KOPT-K1 (cell line): ENCODE measurements around the gene IL37.
"Not testable (repeated sequence)": the region's sequence is repeated elsewhere in the genome, so short reads cannot be mapped to it uniquely, and the experiment has no call there.

Source experiments
- H3K27ac ChIP-seq: fragments of 200-600 bp; sonication (generic); 2 replicates; pipeline ENCODE4 v1.5.1; 2016; ENCODE audit warnings: antibody characterized with exemption, mild to moderate bottlenecking, low read depth, low read length; ENCODE audit not compliant: poor library complexity, severe bottlenecking
- H3K36me3 ChIP-seq: fragments of 200-600 bp; sonication (generic); 2 replicates; pipeline ENCODE4 v1.5.1; 2017; ENCODE audit warnings: antibody characterized with exemption, mild to moderate bottlenecking, low read length, moderate library complexity; ENCODE audit not compliant: insufficient read depth
- H3K9me3 ChIP-seq: fragments of 200-600 bp; sonication (generic); 2 replicates; pipeline ENCODE4 v1.5.1; 2017; ENCODE audit warnings: antibody characterized with exemption, low read length, mild to moderate bottlenecking; ENCODE audit not compliant: insufficient read depth, poor library complexity, severe bottlenecking

The IL37 gene

GRCh38 chr2:112907001-112907949 is 3.7 kb upstream of the IL37 start:
- no peak overlapping the region for H3K27ac ChIP-seq
- no peaks in the 10 kb centered on the region for H3K9me3 ChIP-seq
- no peaks in the 10 kb centered on the region for H3K36me3 ChIP-seq

- not testable (repeated sequence) for H3K36me3 ChIP-seq, H3K9me3 ChIP-seq, H3K27ac ChIP-seq
These were observed 2.4 kb upstream of the IL37 start for GRCh38 chr2:112908559-112908958.

GRCh38 chr2:112910219-112910618 is 746 bp upstream of the IL37 start:
- Histone ChIP-seq H3K9me3 (no peaks in the 10 kb centered on the region), H3K36me3 (no peaks in the 10 kb centered on the region), H3K27ac (no peak overlapping the region)

- H3K27ac ChIP-seq: no peak overlapping the region
- H3K36me3 ChIP-seq: no peaks in the 10 kb centered on the region
- no peaks in the 10 kb centered on the region for H3K9me3 ChIP-seq
These were observed 1.4 kb downstream of the IL37 start for GRCh38 chr2:112912403-112912802.

- H3K27ac ChIP-seq: no peak overlapping the region
- H3K36me3 ChIP-seq: no peaks in the 10 kb centered on the region
- H3K9me3 ChIP-seq: no peaks in the 10 kb centered on the region
These were observed 4.6 kb downstream of the IL37 start for GRCh38 chr2:112915300-112916144.

- no peaks in the 10 kb centered on the region for H3K9me3 ChIP-seq
- no peaks in the 10 kb centered on the region for H3K36me3 ChIP-seq
These were observed 5.2 kb downstream of the IL37 start for GRCh38 chr2:112916145-112916571.

GRCh38 chr2:112916625-112917247 is 5.8 kb downstream of the IL37 start:
- Histone ChIP-seq H3K9me3 (no peaks in the 10 kb centered on the region), H3K36me3 (no peaks in the 10 kb centered on the region), H3K27ac (no peak overlapping the region)

More at GRCh38 chr2:112916145-112916571, 5.2 kb downstream of the IL37 start:
- no peak overlapping the region for H3K27ac ChIP-seq

GRCh38 chr2:112917856-112918255 is 6.9 kb downstream of the IL37 start:
- H3K36me3 ChIP-seq: no peaks in the 10 kb centered on the region
- no peaks in the 10 kb centered on the region for H3K9me3 ChIP-seq
- H3K27ac ChIP-seq: no peak overlapping the region

- no peak overlapping the region for H3K27ac ChIP-seq
- H3K36me3 ChIP-seq: no peaks in the 10 kb centered on the region
- H3K9me3 ChIP-seq: no peaks in the 10 kb centered on the region
These were observed 7.3 kb downstream of the IL37 start for GRCh38 chr2:112918256-112918655.

- H3K27ac ChIP-seq: no peak overlapping the region
- H3K9me3 ChIP-seq: no peaks in the 10 kb centered on the region
- H3K36me3 ChIP-seq: no peaks in the 10 kb centered on the region
These were observed 8.1 kb downstream of the IL37 start for GRCh38 chr2:112919086-112919485.

- Histone ChIP-seq H3K27ac (no peak overlapping the region), H3K36me3 (no peaks in the 10 kb centered on the region), H3K9me3 (no peaks in the 10 kb centered on the region)
These were observed 10.1 kb downstream of the IL37 start for GRCh38 chr2:112920923-112921532.

GRCh38 chr2:112921982-112922381 is 11.0 kb downstream of the IL37 start:
- Histone ChIP-seq H3K27ac (no peak overlapping the region), H3K36me3 (no peaks in the 10 kb centered on the region), H3K9me3 (no peaks in the 10 kb centered on the region)

- Histone ChIP-seq H3K9me3 (no peaks in the 10 kb centered on the region), H3K36me3 (no peaks in the 10 kb centered on the region), H3K27ac (no peak overlapping the region)
These were observed 12.4 kb downstream of the IL37 start for GRCh38 chr2:112923237-112923966.

- Histone ChIP-seq H3K27ac (no peak overlapping the region), H3K9me3 (no peaks in the 10 kb centered on the region), H3K36me3 (no peaks in the 10 kb centered on the region)
These were observed 13.0 kb downstream of the IL37 start for GRCh38 chr2:112923967-112924338.
